Transverse colon (tissue), 4 donors: Measurements from ENCODE around the gene CDA. TPM values are rescaled to one million over a fixed set of nuclear protein-coding genes. Genes with fewer than 3 reads are reported as not detected.

Experiments
- DNase-seq: peaks from one replicate; pipeline ENCODE4 v3.0.0-alpha.2; 2019
- H3K27ac ChIP-seq, 4 donors: fragments of 200-600 bp; sonication (generic); 2 replicates each; pipeline ENCODE4 v1.5.1; 2016 to 2018; ENCODE audit warnings: inconsistent platforms in 4 of 4
- H3K27me3 ChIP-seq: fragments of 200-600 bp; sonication (generic); 2 replicates; pipeline ENCODE4 v1.5.1; 2017; ENCODE audit warnings: inconsistent platforms
- H3K36me3 ChIP-seq, 4 donors: fragments of 200-600 bp; sonication (generic); 2 replicates each; pipeline ENCODE4 v1.5.1; 2017 to 2019; ENCODE audit warnings: inconsistent platforms in 4 of 4
- H3K4me1 ChIP-seq, 4 donors: fragments of 200-600 bp; sonication (generic); 2 replicates each; pipeline ENCODE4 v1.5.1; 2017 to 2020; ENCODE audit warnings: inconsistent platforms in 4 of 4
- H3K4me3 ChIP-seq, 4 donors: fragments of 200-600 bp; sonication (generic); 1 replicate in 1 of 4; 2 replicates in 3 of 4; pipeline versions ENCODE4 v1.5.1 to v1.6.1; 2017 to 2019; ENCODE audit warnings: inconsistent platforms in 4 of 4
- H3K9me3 ChIP-seq, 2 donors: fragments of 200-600 bp; sonication (generic); 2 replicates each; pipeline ENCODE4 v1.5.1; 2017 to 2019; ENCODE audit warnings: inconsistent platforms in 2 of 2
- EP300 ChIP-seq: sonication (generic); formaldehyde crosslinking; IDR thresholded peaks from one replicate; pipeline ENCODE4 v1.6.1; 2017; ENCODE audit warnings: antibody characterized with exemption, low read depth
- POLR2A ChIP-seq: fragments of 450-650 bp; IDR thresholded peaks from one replicate; pipeline ENCODE4 v1.6.1; 2016; ENCODE audit warnings: antibody characterized with exemption, mild to moderate bottlenecking, moderate library complexity
- POLR2AphosphoS5 ChIP-seq, 3 donors: sonication (generic); formaldehyde crosslinking; IDR thresholded peaks; one replicate each; pipeline ENCODE4 v1.6.1; 2016; ENCODE audit warnings: antibody characterized with exemption in 3 of 3
- WGBS, 2 donors: methylation state at CpG; one replicate each; pipeline ENCODE4 v1.1.5; 2018; ENCODE audit warnings: low coverage in 1 of 2; 5-methylcytosine and 5-hydroxymethylcytosine counted together
- in situ Hi-C, 4 donors: fragments of 200-750 bp; cut with MboI; loops; one replicate each; pipeline versions ENCODE4 v1.15.0 to v1.15.1; 2017; ENCODE audit warnings: low sequenced_read_pairs in 3 of 4, low pct_ligation_motif_present in 1 of 4, low pct_unique_long_range_greater_than_20kb in 1 of 4
- intact Hi-C: fragments of 100-400 bp; cut with DNase I; formaldehyde crosslinking; loops from one replicate; pipeline ENCODE4 v1.15.1; 2023; ENCODE audit warnings: low total_unique reads
- total RNA-seq, 4 donors: library from RNA; depleted of rRNA; stranded (reverse); fragments of >200 nt; gene quantifications; one replicate each; pipeline ENCODE4 v1.1.0, GENCODE V29; 2016
- TF ChIP-seq, protein P1 (sequence below), 5 experiments: fragments of 200-600 bp in 3 of 5; fragments of 450-650 bp in 2 of 5; sonication (generic) in 3 of 5; IDR thresholded peaks; 1 replicate in 2 of 5; 2 replicates in 3 of 5; pipeline ENCODE4 v1.5.1; 2016 to 2017; ENCODE audit warnings: antibody characterized with exemption in 5 of 5, inconsistent platforms in 3 of 5, mild to moderate bottlenecking in 2 of 5, moderate library complexity in 1 of 5

Gene CDA
- total RNA-seq, 4 donors from 2014 or later, result 39.7 to 50.5 (median 43.1) TPM; not detected in 1

DNA sequence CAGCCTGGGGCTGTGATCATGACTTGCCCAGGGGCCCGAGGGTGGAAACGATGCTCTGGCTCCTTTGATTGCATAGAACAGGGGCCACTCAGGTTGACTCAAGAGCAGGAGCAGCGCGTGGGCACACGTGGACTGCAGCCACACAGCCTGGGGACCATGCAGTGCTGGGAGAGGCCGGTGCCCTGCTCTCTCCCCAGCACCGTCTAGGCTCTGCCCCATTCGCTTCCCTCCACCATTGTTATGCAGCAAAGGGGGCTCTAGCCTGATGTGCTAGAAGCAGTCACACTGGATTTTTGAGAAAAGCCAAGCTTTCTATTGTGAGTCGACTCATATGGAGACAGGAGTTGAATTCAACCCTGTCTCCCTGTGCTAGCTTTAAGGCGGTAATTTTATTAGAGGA is 53.1 kb downstream of the CDA start:
- Histone ChIP-seq H3K4me3 (no peak overlapping the region), H3K9me3 (no peaks in the 10 kb centered on the region), H3K36me3 (peaks cover 0 to 42% (median 16%) of the 10 kb centered on the region in 4 donors), H3K27me3 (no peaks in the 10 kb centered on the region), H3K27ac (no peak overlapping the region), H3K4me1 (no peaks in the 10 kb centered on the region)
- DNase-seq, result no peak
- no peak for TF ChIP-seq POLR2AphosphoS5 (IDR thresholded peaks at IDR 0.05)
- TF ChIP-seq POLR2A, result no peak
- TF ChIP-seq EP300, result no peak
- TF ChIP-seq, protein P1, sequence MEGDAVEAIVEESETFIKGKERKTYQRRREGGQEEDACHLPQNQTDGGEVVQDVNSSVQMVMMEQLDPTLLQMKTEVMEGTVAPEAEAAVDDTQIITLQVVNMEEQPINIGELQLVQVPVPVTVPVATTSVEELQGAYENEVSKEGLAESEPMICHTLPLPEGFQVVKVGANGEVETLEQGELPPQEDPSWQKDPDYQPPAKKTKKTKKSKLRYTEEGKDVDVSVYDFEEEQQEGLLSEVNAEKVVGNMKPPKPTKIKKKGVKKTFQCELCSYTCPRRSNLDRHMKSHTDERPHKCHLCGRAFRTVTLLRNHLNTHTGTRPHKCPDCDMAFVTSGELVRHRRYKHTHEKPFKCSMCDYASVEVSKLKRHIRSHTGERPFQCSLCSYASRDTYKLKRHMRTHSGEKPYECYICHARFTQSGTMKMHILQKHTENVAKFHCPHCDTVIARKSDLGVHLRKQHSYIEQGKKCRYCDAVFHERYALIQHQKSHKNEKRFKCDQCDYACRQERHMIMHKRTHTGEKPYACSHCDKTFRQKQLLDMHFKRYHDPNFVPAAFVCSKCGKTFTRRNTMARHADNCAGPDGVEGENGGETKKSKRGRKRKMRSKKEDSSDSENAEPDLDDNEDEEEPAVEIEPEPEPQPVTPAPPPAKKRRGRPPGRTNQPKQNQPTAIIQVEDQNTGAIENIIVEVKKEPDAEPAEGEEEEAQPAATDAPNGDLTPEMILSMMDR (IDR thresholded peaks at IDR 0.05), result no peak
- in situ Hi-C loops, result no loop called here
- intact Hi-C loops, result loop anchor here (5.0 kb wide), 1 partner anchor 120 kb away; no protein-coding TSS in a partner anchor
- WGBS, 2 donors, result 85% methylated on average over 10 of the region's 10 CpGs; no CpG with 5 or more reads in 1 of the 2 donors

DNA sequence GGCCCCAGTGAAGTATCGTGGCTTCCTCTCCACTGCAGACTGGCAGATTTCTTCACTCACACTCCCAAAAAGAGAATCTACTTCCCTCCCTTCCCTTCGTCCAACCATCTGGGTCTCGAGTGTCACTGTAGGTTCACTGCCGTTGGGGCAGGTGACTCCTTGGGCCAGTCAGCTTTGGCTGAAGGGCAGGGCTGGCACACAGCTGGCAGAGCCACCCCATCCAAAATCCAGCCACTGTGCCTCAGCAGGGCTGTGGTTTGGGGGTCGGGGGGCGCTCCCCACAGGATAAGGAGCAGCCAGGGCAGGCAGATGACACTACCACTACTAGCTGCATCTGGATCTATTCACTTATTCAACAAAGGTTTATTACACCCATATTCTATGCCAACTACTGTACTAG is 54.2 kb downstream of the CDA start:
- no peak overlapping the region for H3K27ac ChIP-seq
- intact Hi-C loops, result loop anchor here (5.0 kb wide), 1 partner anchor 121 kb away; no protein-coding TSS in a partner anchor
- in situ Hi-C loops, result no loop called here
- H3K4me1 ChIP-seq, result no peaks in the 10 kb centered on the region
- H3K36me3 ChIP-seq, result peaks cover 0 to 47% (median 16%) of the 10 kb centered on the region in 4 donors
- TF ChIP-seq, protein P1 (IDR thresholded peaks at IDR 0.05), result no peak
- TF ChIP-seq POLR2A (no peak), POLR2AphosphoS5 (IDR thresholded peaks at IDR 0.05) (no peak), EP300 (no peak)
- 82% methylated on average over 6 of the region's 6 CpGs; no CpG with 5 or more reads in 1 of the 2 donors for WGBS, 2 donors
- no peaks in the 10 kb centered on the region for H3K9me3 ChIP-seq
- no peak for DNase-seq
- no peaks in the 10 kb centered on the region for H3K27me3 ChIP-seq
- H3K4me3 ChIP-seq, result no peak overlapping the region

DNA sequence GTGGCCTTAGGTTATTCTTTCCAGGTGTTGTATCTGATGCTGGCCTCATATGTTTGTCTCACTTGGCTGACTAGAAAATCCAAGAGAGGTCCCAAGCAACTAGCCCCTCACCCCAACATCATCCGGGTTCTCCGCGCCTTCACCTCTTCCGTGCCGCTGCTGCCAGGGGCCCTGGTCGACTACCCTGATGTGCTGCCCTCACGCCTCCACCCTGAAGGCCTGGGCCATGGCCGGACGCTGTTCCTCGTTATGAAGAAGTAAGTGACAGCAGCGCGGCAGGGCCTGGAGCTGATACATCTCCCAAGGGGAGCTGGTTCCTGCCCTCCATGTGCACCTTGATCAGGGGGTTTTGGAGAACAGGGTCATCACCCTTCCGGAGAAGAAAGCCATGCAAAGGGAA is 55.5 kb downstream of the CDA start:
- Histone ChIP-seq H3K27me3 (no peaks in the 10 kb centered on the region), H3K36me3 (peaks cover 0 to 56% (median 21%) of the 10 kb centered on the region in 4 donors), H3K9me3 (no peaks in the 10 kb centered on the region), H3K4me3 (no peak overlapping the region), H3K4me1 (no peaks in the 10 kb centered on the region), H3K27ac (no peak overlapping the region)
- intact Hi-C loops, result loop anchor here (5.0 kb wide), 1 partner anchor 122 kb away; no protein-coding TSS in a partner anchor
- in situ Hi-C loops, result no loop called here
- DNase-seq, result no peak
- TF ChIP-seq EP300 (no peak), POLR2AphosphoS5 (IDR thresholded peaks at IDR 0.05) (no peak), POLR2A (no peak)
- TF ChIP-seq, protein P1 (IDR thresholded peaks at IDR 0.05), result no peak
- WGBS, 2 donors, result 96 to 100% methylated on average over 1 to 13 of the region's 13 CpGs

DNA sequence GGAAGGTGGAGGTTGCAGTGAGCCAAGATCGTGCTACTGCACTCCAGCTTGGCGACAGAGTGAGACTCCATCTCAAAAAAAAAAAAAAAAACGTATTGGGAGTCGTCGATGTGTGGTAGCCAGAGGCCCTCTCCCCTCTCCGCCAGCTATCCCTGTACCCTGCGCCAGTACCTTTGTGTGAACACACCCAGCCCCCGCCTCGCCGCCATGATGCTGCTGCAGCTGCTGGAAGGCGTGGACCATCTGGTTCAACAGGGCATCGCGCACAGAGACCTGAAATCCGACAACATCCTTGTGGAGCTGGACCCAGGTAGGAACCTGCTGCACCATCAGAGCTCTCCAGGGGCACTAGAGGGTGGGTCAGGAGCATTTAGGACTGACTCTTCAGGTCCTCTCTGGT is 56.5 kb downstream of the CDA start:
- no peak for TF ChIP-seq EP300
- TF ChIP-seq POLR2A, result no peak
- TF ChIP-seq POLR2AphosphoS5 (IDR thresholded peaks at IDR 0.05), result no peak
- TF ChIP-seq, protein P1 (IDR thresholded peaks at IDR 0.05), result no peak
- peaks cover 0 to 56% (median 24%) of the 10 kb centered on the region in 4 donors for H3K36me3 ChIP-seq

More for the DNA sequence above, 56.5 kb downstream of the CDA start:
- in situ Hi-C loops, result no loop called here
- H3K27ac ChIP-seq, result no peak overlapping the region
- no peaks in the 10 kb centered on the region for H3K9me3 ChIP-seq
- no peaks in the 10 kb centered on the region for H3K4me1 ChIP-seq
- no peaks in the 10 kb centered on the region for H3K27me3 ChIP-seq
- 66 to 85% methylated on average over 5 to 14 of the region's 14 CpGs for WGBS, 2 donors
- H3K4me3 ChIP-seq, result no peak overlapping the region
- DNase-seq, result no peak
- intact Hi-C loops, result no loop called here
